A673 (cell line): ENCODE measurements around the gene PTGS1. TPM values are rescaled to one million over a fixed set of nuclear protein-coding genes. Genes with fewer than 3 reads are reported as not detected.

ENCODE experiments used
- BruUV-seq: library from RNA; stranded (reverse); fragments of 400-500 nt; replicated peaks from 2 replicates; lab custom pipeline; 2021; lab: Mats Ljungman, UMichigan
- CTCF ChIA-PET: fragments of 300-600 bp; sonication (Branson Sonifier 250); formaldehyde crosslinking; loops from one replicate; lab custom pipeline; 2022; ENCODE audit warnings: antibody characterized with exemption; lab: Charles Lee
- POLR2A ChIA-PET: fragments of 300-600 bp; sonication (Branson Sonifier 250); formaldehyde crosslinking; loops from one replicate; lab custom pipeline; 2022; ENCODE audit warnings: antibody characterized with exemption; ENCODE audit not compliant: low non-redundant PET; lab: Charles Lee
- DNase-seq: peaks from one replicate; pipeline ENCODE4 v3.0.0-alpha.2; 2015; ENCODE audit warnings: low spot score
- H3K27ac ChIP-seq: fragments of 200-600 bp; sonication (generic); 2 replicates; pipeline ENCODE4 v1.5.1; 2016; ENCODE audit warnings: mixed run types, low read depth, mild to moderate bottlenecking, mixed read lengths, antibody characterized with exemption, low read length; ENCODE audit not compliant: poor library complexity, severe bottlenecking
- H3K27me3 ChIP-seq: fragments of 200-600 bp; sonication (generic); replicated peaks from 2 replicates; pipeline ENCODE4 v1.6.1; 2017; ENCODE audit warnings: mixed run types, low read depth, mild to moderate bottlenecking, mixed read lengths, antibody characterized with exemption, low read length; ENCODE audit not compliant: insufficient read depth, poor library complexity
- H3K36me3 ChIP-seq: fragments of 200-600 bp; sonication (generic); 2 replicates; pipeline ENCODE4 v1.6.1; 2016; ENCODE audit warnings: mixed run types, mild to moderate bottlenecking, mixed read lengths, antibody characterized with exemption, low read length; ENCODE audit not compliant: insufficient read depth, poor library complexity, severe bottlenecking
- H3K4me1 ChIP-seq: fragments of 200-600 bp; sonication (generic); 2 replicates; pipeline ENCODE4 v1.6.1; 2017; ENCODE audit warnings: mixed run types, mild to moderate bottlenecking, mixed read lengths, antibody characterized with exemption, low read length; ENCODE audit not compliant: insufficient read depth, poor library complexity, severe bottlenecking
- H3K4me3 ChIP-seq: fragments of 200-600 bp; sonication (generic); 2 replicates; pipeline ENCODE4 v1.5.1; 2016; ENCODE audit warnings: low read depth, mixed run types, mild to moderate bottlenecking, mixed read lengths, low read length; ENCODE audit not compliant: poor library complexity, severe bottlenecking
- H3K9me3 ChIP-seq: fragments of 200-600 bp; sonication (generic); 2 replicates; pipeline ENCODE4 v1.6.1; 2016; ENCODE audit warnings: mixed run types, low read depth, mild to moderate bottlenecking, mixed read lengths, antibody characterized with exemption, low read length; ENCODE audit not compliant: poor library complexity, severe bottlenecking
- EZH2 ChIP-seq: fragments of 200-600 bp; sonication (generic); IDR thresholded peaks from 2 replicates; pipeline ENCODE4 v1.6.1; 2017; ENCODE audit warnings: borderline replicate concordance, low read depth, mild to moderate bottlenecking, mixed read lengths, antibody characterized with exemption, low read length; ENCODE audit not compliant: poor library complexity, severe bottlenecking
- intact Hi-C: fragments of 100-400 bp; cut with micrococcal nuclease; formaldehyde crosslinking; loops from one replicate; pipeline ENCODE4 v1.10.0; 2022; ENCODE audit not compliant: unreplicated experiment
- total RNA-seq: library from RNA; stranded (reverse); gene quantifications from 2 replicates; pipeline ENCODE4 v1.2.3, GENCODE V29; 2021
- TF ChIP-seq, protein P1 (sequence below): fragments of 300-800, 200-600 bp; sonication (generic); conservative IDR thresholded peaks from 2 replicates; pipeline ENCODE4 v1.5.1; 2017; ENCODE audit warnings: low read depth, mild to moderate bottlenecking, antibody characterized with exemption, low read length, moderate library complexity, mixed read lengths

PTGS1 gene
- total RNA-seq, 1 experiment from 2014 or later, result not detected

DNA sequence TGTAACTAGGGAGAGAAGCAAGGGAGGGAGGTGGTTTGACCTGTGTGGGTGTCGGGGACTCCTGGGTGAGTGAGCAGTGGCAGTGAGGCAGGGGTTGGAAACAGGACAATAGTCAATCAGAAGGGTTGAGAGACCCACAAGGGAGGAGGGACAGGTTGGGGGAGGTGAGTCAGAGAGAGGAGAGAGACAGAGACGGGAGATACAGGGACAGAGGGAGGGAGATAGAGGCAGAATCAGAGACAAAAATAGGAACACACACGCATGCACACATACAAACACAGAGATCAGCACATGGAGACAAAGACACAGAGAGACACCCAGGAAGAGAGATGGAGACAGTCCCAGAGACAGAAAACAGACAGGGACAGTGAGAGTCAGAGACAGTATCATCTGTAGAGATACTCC is 39.3 kb upstream of the PTGS1 start:
- CTCF ChIA-PET, result no interaction called here
- H3K27ac ChIP-seq, result no peak overlapping the region
- H3K9me3 ChIP-seq, result no peaks in the 10 kb centered on the region
- POLR2A ChIA-PET, result no interaction called here
- no peaks in the 10 kb centered on the region for H3K36me3 ChIP-seq
- no peak for DNase-seq
- H3K27me3 ChIP-seq, result no peaks in the 10 kb centered on the region
- intact Hi-C loops, result no loop called here
- no peaks in the 10 kb centered on the region for H3K4me1 ChIP-seq
- no peak overlapping the region for H3K4me3 ChIP-seq
- BruUV-seq, result no TSS peak
- no peak for TF ChIP-seq EZH2
- TF ChIP-seq, protein P1, sequence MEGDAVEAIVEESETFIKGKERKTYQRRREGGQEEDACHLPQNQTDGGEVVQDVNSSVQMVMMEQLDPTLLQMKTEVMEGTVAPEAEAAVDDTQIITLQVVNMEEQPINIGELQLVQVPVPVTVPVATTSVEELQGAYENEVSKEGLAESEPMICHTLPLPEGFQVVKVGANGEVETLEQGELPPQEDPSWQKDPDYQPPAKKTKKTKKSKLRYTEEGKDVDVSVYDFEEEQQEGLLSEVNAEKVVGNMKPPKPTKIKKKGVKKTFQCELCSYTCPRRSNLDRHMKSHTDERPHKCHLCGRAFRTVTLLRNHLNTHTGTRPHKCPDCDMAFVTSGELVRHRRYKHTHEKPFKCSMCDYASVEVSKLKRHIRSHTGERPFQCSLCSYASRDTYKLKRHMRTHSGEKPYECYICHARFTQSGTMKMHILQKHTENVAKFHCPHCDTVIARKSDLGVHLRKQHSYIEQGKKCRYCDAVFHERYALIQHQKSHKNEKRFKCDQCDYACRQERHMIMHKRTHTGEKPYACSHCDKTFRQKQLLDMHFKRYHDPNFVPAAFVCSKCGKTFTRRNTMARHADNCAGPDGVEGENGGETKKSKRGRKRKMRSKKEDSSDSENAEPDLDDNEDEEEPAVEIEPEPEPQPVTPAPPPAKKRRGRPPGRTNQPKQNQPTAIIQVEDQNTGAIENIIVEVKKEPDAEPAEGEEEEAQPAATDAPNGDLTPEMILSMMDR, result no peak

DNA sequence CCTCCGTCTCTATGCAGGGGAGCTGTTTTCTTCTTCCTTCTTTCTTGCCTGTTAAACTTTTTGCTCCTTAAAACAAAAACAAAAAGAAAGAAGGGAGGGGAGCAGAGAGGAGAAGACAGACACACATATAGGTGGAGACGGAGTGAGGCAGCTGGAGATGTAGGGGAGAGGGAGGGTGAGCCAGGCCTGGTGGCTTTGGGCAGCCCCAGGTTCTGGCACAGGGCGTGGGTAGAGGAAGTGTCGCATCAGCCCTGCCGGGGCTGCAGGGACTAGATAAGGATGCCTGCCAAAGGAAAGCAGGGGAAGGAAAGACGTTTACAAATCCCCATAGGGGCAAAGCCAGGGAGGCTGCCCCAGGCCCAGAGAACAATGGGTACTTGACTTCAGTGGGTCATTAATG is 38.7 kb upstream of the PTGS1 start:
- Histone ChIP-seq H3K4me3 (no peak overlapping the region), H3K36me3 (no peaks in the 10 kb centered on the region), H3K27me3 (no peaks in the 10 kb centered on the region), H3K9me3 (no peaks in the 10 kb centered on the region), H3K27ac (no peak overlapping the region), H3K4me1 (no peaks in the 10 kb centered on the region)
- no peak for DNase-seq
- no TSS peak for BruUV-seq
- TF ChIP-seq, protein P1, result no peak
- intact Hi-C loops, result no loop called here
- CTCF ChIA-PET, result no interaction called here
- POLR2A ChIA-PET, result no interaction called here

DNA sequence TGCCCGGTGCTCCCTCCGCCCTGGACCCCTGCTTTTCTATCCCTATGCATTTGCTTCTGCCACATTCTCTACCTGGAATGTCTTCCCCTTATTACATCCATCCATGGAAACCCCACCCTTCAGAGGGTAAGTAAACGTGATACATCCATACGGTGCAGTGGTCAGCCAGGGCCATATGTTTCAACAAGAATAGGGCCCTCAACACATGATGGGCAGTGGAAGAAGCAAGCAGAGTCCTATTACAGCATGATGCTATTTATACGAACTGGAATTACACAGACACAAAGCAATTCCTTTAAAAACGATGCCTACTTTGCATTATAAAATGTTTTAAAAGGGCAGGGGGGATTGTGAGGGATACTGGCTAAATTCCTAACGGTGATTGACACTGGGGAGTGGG is 38.2 kb upstream of the PTGS1 start:
- TF ChIP-seq, protein P1, result no peak
- TF ChIP-seq EZH2, result no peak

More for the DNA sequence above, 38.2 kb upstream of the PTGS1 start:
- Histone ChIP-seq H3K4me3 (no peak overlapping the region), H3K9me3 (no peaks in the 10 kb centered on the region), H3K27ac (no peak overlapping the region), H3K36me3 (no peaks in the 10 kb centered on the region), H3K27me3 (no peaks in the 10 kb centered on the region), H3K4me1 (no peaks in the 10 kb centered on the region)
- no peak for DNase-seq
- ChIA-PET POLR2A (no interaction called here), CTCF (no interaction called here)
- BruUV-seq, result no TSS peak
- intact Hi-C loops, result no loop called here
